ENCODE measurements around the gene GNG7.

The GNG7 gene

DNA sequence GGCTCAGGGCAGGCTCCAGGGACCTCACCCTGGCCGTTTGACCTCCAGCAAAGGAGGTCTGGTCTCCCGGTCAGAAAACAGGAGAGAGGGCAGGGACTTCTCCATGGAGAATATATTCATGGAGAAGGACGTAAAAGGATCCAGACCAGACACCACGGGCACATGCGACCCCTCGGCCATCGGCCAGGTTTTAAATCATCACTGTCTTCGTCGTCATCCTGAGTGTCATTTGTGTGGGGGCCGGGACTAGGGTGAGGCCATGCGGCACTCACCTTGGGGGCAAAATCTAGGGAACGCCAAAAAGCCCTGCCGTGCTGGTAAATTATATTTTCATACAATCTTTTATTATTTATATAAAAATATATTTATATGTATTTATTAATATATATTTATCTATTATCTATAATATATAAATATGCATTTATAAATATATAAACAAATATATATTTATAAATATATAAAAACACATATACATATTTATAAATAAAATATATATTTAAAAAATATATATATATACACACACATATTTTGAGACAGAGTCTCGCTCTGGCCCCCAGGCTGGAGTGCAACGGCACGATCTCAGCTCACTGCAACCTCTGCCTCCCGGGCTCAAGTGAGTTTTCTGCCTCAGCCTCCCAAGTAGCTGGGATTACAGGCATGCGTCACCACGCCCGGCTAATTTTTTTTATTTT lies 151.2 kb downstream of the GNG7 start:
- Histone ChIP-seq H3K9me2 (replicated peaks; ENCODE audit: insufficient read depth, low read length) (no peaks in the 10 kb centered on the region), H3K4me2 (ENCODE audit: low read depth, low read length) (no peak overlapping the region), H3K4me3 (ENCODE audit: low read length) (no peak overlapping the region), H2AFZ (ENCODE audit: low read length) (no peak overlapping the region), H3F3A (ENCODE audit: insufficient read depth, low read length) (peaks cover 30% of the 10 kb centered on the region), H3K4me1 (ENCODE audit: low read length) (0 out of 2 replicates have a peak, but pooled peaks cover 5% of the 10 kb centered on the region), H3K79me2 (ENCODE audit: low read length) (no peaks in the 10 kb centered on the region), H3K9ac (ENCODE audit: low read length) (no peak overlapping the region), H3K36me3 (replicated peaks; ENCODE audit: insufficient read depth, low read length) (no peaks in the 10 kb centered on the region), H3K9me3 (replicated peaks; ENCODE audit: insufficient read depth, low read length) (no peaks in the 10 kb centered on the region), H4K20me1 (ENCODE audit: insufficient read depth, low read length) (no peaks in the 10 kb centered on the region), H3K27me3 (replicated peaks; ENCODE audit: insufficient read depth, low read length) (no peaks in the 10 kb centered on the region), H3K27ac (ENCODE audit: low read length) (no peak overlapping the region)
- TF ChIP-seq, protein P1, sequence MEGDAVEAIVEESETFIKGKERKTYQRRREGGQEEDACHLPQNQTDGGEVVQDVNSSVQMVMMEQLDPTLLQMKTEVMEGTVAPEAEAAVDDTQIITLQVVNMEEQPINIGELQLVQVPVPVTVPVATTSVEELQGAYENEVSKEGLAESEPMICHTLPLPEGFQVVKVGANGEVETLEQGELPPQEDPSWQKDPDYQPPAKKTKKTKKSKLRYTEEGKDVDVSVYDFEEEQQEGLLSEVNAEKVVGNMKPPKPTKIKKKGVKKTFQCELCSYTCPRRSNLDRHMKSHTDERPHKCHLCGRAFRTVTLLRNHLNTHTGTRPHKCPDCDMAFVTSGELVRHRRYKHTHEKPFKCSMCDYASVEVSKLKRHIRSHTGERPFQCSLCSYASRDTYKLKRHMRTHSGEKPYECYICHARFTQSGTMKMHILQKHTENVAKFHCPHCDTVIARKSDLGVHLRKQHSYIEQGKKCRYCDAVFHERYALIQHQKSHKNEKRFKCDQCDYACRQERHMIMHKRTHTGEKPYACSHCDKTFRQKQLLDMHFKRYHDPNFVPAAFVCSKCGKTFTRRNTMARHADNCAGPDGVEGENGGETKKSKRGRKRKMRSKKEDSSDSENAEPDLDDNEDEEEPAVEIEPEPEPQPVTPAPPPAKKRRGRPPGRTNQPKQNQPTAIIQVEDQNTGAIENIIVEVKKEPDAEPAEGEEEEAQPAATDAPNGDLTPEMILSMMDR (IDR thresholded peaks at IDR 0.05; ENCODE audit: low read length) = no peak
- TF ChIP-seq EZH2 (optimal IDR thresholded peaks at IDR 0.05; ENCODE audit: low read depth, low read length) (no peak), EZH2phosphoT487 (IDR thresholded peaks at IDR 0.05; ENCODE audit: low read length) (no peak)
- no peak for DNase-seq

DNA sequence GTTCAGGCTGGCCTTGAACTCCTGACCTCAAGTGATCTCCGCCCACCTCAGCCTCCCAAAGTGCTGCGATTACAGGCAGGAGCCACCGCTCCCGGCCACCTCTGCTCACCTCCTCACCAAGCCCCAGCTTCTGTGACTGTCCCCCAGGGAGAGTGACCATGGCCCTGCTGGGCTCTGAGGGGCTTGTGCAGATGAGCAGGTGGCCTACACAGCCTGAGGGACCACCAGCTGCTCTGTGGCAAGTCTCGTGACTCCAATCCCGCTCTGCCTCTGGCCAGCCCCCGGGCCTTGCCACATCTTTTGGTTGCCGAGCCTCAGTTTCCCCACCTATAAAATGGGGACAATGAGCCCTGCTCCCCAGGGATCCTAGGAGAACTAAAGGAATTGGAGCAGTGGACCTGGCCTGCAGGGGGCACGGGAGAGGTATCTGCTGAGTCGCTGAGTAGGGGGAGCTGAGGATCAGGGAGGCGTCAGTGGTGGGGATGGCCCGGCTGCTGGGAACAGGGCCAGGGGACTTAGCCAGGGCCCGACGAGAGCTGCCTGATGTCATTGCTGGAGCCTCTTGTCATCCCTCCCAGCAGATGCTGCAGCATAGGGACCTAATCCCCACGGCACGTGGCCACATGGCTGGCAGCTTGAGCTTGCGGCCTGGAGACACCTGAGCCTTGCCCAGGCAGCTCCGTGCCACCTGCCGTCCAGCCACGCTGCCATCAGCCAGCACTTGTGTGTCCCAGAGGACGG lies 151.9 kb downstream of the GNG7 start:
- no peak overlapping the region for H3K9ac ChIP-seq (ENCODE audit: low read length)
- no peak overlapping the region for H3K4me2 ChIP-seq (ENCODE audit: low read depth, low read length)
- H3K79me2 ChIP-seq (ENCODE audit: low read length) = no peaks in the 10 kb centered on the region

DNA sequence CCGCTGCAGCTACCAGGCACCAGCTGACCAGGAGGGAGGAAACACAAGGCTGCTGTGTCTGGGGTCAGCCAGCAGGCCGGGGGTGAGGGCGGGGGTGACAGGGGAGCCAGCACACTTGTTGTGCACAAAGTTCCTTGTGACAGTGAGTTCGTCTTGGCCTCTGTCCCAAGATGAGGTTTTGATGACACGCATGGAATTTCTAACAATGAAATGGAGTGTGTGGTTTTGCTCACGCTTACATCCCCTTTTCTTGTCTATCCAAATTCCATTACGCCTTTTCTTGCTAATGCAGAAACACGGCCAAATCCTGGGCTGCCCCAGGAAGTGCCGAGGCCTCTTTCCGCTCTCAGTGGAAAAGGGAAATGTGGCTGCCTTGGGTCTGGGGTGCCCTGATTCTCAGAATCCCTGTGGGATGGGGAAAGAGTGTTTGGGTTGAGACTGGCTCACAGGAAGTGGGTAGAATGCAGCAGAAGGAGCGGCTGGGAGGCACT lies 152.7 kb downstream of the GNG7 start:
- Histone ChIP-seq H3K79me2 (ENCODE audit: low read length) (no peaks in the 10 kb centered on the region), H3K4me3 (ENCODE audit: low read length) (no peak overlapping the region), H3K9me2 (replicated peaks; ENCODE audit: insufficient read depth, low read length) (no peaks in the 10 kb centered on the region), H3K4me2 (ENCODE audit: low read depth, low read length) (no peak overlapping the region), H3K36me3 (replicated peaks; ENCODE audit: insufficient read depth, low read length) (no peaks in the 10 kb centered on the region), H3K9me3 (replicated peaks; ENCODE audit: insufficient read depth, low read length) (no peaks in the 10 kb centered on the region), H3K4me1 (ENCODE audit: low read length) (0 out of 2 replicates have a peak, but pooled peaks cover 5% of the 10 kb centered on the region), H3K27me3 (replicated peaks; ENCODE audit: insufficient read depth, low read length) (no peaks in the 10 kb centered on the region), H3F3A (ENCODE audit: insufficient read depth, low read length) (peaks cover 24% of the 10 kb centered on the region), H4K20me1 (ENCODE audit: insufficient read depth, low read length) (no peaks in the 10 kb centered on the region), H3K27ac (ENCODE audit: low read length) (no peak overlapping the region), H2AFZ (ENCODE audit: low read length) (no peak overlapping the region), H3K9ac (ENCODE audit: low read length) (no peak overlapping the region)
- TF ChIP-seq EZH2 (optimal IDR thresholded peaks at IDR 0.05; ENCODE audit: low read depth, low read length) (no peak), EZH2phosphoT487 (IDR thresholded peaks at IDR 0.05; ENCODE audit: low read length) (no peak)
- TF ChIP-seq, protein P1 (IDR thresholded peaks at IDR 0.05; ENCODE audit: low read length) = no peak
- no peak for DNase-seq

More for the DNA sequence above, 151.9 kb downstream of the GNG7 start:
- H3K27ac ChIP-seq (ENCODE audit: low read length) = no peak overlapping the region
- H3K36me3 ChIP-seq (replicated peaks; ENCODE audit: insufficient read depth, low read length) = no peaks in the 10 kb centered on the region
- no peak for TF ChIP-seq EZH2phosphoT487 (IDR thresholded peaks at IDR 0.05; ENCODE audit: low read length)
- no peak for TF ChIP-seq EZH2 (optimal IDR thresholded peaks at IDR 0.05; ENCODE audit: low read depth, low read length)
- TF ChIP-seq, protein P1 (IDR thresholded peaks at IDR 0.05; ENCODE audit: low read length) = no peak
- H2AFZ ChIP-seq (ENCODE audit: low read length) = no peak overlapping the region
- no peaks in the 10 kb centered on the region for H3K9me3 ChIP-seq (replicated peaks; ENCODE audit: insufficient read depth, low read length)
- peaks cover 30% of the 10 kb centered on the region for H3F3A ChIP-seq (ENCODE audit: insufficient read depth, low read length)
- 0 out of 2 replicates have a peak, but pooled peaks cover 5% of the 10 kb centered on the region for H3K4me1 ChIP-seq (ENCODE audit: low read length)
- H3K4me3 ChIP-seq (ENCODE audit: low read length) = no peak overlapping the region
- no peaks in the 10 kb centered on the region for H3K27me3 ChIP-seq (replicated peaks; ENCODE audit: insufficient read depth, low read length)
- no peak for DNase-seq
- H4K20me1 ChIP-seq (ENCODE audit: insufficient read depth, low read length) = no peaks in the 10 kb centered on the region
- no peaks in the 10 kb centered on the region for H3K9me2 ChIP-seq (replicated peaks; ENCODE audit: insufficient read depth, low read length)

Measured in MM.1S (cell line).